Activated CD4-positive, alpha-beta T cell treated with anti-CD3 and anti-CD28 coated beads, Interleukin-2, Interleukin-4, amounts not matched to agents 100 ng/mL and 50 ng/mL, durations not matched to agents 16 hours and 8 hours (primary cell): Measurements from ENCODE around the gene CDT1.
"Not testable (repeated sequence)": the region's sequence is repeated elsewhere in the genome, so short reads cannot be mapped to it uniquely, and the experiment has no call there.

Source experiments
- DNase-seq: peaks from one replicate; pipeline ENCODE4 v3.0.0-alpha.2; 2020; ENCODE audit warnings: low spot score

Gene CDT1

DNA sequence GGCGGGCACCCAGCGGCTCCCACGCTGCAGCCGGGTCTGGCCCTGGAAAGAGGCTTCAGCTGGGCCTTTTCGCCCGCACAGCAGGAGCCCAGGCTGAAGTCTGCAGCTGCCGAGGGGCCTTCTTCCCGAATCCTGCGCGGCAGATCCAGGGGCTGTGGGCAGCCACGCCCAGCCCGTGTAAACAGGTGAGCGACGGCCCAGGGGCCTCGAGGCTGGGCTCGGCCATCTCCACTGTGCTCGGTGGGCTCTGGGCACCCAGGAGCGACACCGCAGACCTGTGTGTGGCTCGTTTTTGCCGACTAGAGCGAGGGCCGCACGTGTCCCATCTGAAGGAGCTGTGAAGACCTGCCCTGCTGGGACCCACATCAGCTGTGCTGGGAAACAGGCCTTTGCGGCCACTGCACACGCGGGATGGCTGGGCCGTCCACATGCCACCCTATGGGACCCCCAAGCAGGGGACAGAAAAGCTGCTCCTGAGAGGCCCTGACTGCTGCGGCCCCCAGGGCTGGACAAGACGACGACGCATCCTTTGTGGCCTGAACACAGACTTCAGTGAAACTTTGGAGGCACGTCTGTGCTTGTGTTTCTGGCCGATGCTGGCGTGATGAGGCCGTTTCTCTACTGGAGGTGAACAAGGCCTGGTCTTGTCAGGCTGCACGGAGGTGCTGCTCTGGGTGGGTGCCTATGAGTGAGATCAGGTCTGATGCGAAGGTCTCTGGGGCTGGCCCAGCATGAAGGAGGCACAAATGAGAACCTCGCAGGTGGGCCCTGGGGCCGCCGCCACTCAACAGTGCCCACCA, 13.3 kb downstream of the CDT1 start:
- DNase-seq: no peak

DNA sequence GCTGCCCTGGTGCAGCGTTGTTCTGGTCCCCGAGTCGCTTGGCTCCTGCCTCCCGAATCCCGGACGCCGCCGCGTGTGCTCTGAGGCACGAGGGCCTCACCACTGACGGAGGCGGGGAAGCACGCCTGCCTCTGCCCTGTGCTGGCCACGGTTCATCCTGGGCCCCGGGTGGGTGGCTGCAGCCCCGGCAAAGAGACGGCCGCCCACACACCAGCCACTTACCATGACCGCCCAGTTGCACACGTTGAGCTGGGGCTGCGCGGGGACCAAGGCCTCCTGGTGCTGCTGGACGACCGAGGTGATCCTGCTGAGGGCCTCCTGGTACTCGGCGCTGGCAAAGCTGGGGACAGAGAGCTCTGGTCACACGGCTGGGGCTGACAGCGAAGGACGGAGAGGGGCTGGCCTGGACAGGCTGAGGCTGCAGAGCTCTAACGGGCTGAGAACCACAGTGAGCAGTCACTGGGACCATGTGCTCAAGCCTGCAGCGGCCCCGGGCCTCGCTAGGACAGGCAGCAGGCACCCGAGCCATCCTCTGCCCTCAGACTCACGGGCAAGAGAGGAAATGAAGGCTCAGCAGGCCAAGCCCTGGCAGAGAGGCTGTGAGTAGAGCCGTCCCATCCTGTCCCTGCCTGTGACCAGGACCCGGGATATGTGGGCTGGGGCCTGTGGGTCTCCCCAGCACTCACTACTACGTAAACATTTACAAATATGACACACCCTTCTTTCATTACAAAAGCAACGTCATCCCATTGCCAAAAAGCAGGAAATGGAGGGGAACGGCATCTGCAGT, 14.4 kb downstream of the CDT1 start:
- no peak for DNase-seq

DNA sequence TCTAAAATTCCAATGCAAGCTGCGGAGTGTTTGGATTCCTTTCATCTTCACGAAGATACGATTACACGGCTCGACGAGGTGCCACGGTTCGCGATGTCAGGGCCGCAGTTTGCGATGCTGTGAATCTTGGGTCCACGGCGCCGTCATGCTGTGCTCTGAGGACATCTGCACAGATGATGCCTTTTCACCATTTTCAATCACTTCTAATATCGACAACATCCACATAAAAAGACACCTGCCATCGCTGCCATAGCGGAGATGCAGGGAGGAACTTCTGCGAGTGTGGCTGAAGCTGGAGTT, 14.9 kb downstream of the CDT1 start:
- DNase-seq: no peak

DNA sequence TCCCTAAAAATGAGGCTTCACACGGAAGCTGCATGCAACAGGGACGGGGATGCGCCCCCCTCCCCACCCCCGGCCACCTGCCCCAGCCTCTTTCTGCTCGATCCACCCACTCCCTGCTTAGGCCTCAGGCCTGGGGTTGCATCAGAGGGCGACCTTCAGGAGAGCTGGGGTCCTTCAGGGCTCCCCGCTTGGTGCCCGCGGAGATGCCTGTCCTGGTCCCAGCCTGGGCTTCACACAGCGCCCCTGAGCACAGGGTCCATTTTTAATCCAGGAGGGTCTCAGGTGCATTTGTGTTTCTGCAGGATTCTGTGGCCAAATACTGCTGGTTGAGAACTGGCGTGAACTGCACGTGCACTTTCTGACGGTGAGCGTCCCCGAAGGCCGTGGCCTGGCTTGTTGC, 15.5 kb downstream of the CDT1 start:
- DNase-seq: no peak

DNA sequence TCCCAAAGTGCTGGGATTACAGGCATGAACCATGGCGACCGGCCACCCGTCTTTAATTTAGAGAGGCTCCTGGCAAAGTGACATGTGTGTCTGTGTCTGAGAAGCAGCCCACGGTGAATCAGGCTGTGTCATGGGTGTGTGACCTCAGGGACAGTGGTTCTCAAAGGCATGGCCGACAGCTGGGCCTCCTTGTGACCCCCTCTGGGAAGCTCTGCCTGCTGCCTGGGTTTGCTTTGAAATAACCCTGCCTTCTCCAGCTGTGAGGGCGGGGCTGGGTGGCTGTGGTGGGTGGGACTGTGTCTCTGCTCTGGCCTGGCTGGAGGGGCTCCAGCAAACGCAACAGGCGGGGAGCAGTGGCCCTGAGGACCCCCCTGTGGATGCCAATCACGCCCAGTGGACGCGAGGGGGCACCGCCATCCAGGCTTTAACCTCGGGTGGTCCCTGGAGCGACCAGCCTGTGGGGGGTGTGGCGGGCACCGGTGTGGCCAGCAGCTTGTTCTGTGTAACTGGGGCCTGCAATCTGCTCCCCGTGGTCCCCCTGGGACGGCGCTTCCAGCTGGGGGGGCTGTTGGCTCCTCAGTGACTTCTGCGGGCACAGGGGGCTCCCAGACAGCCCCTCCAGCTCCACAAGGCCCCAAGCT, 16.9 kb downstream of the CDT1 start:
- DNase-seq: no peak

DNA sequence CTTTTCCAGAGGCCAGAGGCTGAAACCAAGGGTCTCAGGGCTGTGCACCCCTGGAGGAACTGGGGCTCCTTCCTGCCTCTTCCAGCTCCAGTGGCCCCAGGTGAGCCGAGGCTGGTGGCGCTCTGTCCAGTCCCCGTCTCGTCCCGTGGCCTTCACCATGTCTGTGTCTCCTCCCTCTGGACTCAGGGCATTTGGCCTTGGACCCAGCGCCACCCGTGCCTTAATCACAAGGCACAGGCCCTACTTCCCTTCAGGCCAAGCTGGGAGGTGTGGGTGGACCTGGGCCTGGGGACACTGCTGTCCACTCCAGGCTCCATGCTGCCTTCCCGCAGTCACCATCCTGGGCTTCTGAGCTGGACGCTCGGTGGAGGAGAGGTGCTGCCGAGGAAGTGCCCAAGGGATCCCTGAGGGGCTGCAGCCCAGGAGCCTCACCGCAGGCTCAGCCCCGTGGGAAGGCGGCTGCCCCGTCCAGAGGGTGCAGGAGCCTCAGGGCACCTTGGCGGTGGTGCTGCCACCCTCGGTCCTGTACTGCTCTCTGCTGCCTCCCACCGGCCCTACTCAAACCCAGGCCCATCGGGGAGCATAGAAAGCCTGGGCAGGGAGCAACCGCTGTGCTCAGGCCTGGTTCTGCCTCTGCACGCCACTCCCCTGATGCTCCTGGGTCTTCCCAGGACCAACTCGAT, 17.7 kb downstream of the CDT1 start:
- DNase-seq: no peak

DNA sequence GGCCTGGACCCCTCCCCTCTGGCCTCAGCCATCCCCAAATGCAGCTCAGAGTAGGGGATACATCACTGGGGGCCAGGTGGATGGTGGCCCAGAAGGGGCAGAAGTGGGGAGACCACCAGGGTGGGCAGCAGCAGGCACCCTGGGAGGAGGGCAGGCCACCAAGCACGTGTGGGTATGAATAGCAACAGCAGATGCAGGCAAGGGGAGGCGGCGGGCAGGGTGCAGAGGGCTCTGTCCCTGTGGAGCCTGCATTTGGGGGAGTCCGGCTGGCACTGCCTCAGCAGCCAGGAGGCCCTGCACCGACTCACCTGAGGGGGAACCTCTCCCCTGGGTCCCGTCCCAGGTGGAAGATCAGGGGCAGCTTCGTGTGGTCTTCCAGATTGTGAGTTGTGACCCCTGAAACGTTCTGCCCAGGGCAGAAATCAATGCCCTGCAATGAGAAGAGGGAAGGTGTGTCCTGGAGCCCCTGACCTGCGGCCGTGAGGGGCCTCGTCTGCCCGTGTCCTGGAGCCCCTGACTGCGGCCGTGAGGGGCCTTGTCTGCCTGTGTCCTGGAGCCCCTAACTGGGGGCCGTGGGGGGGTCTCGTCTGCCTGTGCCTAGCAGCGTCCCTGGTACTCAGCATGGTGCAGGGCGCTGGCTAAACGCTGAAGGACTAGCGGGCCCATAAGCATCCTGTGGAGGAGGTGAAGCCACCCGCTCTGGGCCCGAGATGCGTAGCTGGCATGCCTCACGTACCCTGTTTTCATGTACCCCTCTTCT, 18.9 kb downstream of the CDT1 start:
- no peak for DNase-seq

DNA sequence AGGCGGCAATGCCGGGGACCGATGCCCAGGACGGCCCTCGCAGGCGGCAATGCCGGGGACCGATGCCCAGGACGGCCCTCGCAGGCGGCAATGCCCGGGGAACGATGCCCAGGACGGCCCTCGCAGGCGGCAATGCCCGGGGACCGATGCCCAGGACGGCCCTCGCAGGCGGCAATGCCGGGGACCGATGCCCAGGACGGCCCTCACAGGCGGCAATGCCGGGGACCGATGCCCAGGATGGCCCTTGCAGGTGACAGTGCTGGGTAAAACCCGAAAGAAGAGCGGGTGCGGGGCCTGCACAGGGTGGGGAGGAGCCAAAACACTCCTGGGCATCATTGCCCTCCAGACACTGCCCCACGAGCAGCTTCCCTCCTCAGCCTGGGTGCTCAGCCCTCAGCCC, 20.1 kb downstream of the CDT1 start:
- DNase-seq: not testable (repeated sequence)

DNA sequence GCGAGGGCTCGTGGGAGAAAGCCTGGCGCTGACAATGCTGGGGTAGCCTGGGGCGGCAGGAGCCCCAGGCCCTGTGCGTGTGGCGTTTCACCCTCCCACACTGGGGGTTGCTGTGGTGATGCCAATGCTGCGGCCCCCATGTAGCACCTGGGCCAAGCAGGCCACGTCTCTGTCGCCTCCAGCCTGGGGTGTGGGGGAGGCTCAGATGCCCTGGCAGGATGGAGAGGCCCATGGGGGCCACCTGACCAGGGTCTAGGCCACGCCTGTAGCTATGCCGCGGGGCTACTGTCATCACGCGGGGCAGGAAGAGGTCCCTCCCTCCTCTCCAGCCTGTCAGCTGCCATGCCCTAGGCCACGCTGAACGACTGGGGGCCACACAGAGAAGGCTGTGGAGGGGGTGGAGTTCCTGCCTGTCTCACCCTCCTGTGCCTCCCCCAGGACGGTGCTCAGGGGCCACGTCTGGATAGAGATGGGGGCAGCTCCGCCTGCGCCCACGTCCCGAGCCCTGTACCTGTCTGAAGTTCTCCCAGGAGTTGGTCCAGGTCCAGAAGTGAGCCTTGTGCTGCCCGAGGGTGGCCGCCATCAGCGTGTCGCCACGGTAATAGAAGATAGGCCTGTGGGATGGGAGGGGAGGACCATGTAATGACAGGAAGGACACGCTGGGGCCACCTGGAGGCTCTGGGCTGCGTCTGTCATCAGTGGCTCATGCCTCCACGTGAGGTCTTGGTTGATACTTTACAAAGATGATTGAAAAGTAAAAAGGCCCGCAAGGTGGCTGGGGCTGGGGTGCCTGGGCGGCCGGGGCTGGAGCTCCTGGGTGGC, 20.9 kb downstream of the CDT1 start:
- DNase-seq: no peak

DNA sequence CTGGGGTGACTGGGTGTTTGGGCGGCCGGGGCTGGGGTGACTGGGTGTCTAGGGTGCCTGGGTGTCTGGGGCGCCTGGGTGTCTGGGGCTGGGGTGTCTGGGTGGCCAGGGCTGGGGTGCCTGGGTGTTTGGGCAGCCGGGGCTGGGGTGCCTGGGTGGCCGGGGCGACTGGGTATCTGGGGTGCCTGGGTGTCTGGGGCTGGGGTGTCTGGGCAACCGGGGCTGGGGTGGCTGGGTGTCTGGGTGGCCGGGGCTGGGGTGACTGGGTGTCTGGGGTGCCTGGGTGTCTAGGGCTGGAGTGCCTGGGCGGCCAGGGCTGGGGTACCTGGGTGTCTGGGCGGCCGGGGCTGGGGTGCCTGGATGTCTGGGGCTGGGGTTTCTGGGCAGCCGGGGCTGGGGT, 21.6 kb downstream of the CDT1 start:
- no peak for DNase-seq

DNA sequence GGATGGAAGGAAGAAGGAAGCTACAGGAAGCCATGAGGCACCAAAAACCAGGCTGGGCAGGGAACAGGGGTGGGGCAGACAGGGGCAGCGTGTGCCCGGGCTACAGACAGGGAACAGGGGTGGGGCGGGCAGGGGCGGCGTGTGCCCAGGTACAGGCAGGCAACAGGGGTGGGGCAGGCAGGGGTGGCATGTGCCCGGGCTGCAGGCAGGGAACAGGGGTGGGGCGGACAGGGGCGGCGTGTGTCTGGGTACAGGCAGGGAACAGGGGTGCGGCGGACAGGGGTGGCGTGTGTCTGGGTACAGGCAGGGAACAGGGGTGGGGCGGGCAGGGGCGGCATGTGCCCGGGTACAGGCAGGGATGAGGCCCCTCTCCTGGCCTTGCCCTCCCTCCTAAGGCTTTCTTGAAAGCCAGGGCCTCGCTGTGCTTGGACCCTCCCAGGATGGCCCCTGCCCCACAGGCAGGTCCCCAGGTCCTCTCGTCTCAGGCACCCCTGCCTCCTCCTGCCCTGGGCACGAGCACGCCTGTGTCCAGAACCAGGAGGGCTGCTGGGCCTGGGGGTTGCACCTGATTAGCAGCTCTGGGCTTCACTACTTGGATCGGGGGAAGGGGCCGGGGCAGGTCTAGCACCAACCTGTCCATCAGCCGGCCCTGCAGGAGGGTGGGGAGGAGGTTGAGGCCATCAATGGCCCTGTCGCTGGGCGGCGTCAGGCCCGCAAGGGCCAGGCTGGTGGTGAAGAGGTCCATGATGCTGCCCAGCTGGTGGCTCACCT, 22.7 kb downstream of the CDT1 start:
- no peak for DNase-seq

DNA sequence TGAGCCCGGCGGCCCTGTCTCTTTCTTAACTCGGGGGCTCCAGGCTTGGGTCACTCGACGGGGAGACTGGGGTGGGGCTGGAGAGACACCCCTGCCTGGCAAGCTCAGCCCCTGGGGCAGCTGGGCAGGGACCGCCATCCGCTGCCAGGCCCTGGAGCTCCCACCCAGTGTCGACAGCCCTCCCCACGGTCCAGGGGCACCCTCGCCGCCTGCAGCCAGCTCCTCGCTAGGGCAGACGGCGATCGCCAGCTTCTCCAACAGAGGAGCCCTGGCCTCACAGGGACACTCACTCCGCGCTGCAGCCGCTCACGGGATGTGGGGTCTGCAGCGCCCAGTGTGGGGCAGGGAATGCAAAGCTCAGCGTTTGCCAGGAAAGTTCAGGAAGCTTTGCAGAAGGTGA, 24.1 kb downstream of the CDT1 start:
- DNase-seq: no peak

DNA sequence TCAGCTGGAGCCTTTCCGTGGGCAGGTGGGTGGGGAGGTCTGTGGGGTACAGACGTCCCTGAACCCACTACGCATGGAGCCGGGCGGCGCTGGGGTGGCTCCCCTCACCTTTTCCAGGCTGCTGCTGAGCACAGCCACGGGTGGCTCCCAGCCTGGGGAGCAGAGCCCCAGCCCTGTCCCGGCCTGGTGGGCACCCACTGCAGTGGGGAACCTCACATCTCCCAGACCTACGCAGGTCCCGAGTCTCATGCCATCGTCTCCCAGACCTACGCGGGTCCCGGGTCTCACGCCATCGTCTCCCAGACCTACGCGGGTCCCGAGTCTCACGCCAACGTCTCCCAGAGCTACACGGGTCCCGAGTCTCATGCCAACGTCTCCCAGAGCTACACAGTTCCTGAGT, 25.1 kb downstream of the CDT1 start:
- DNase-seq: no peak

DNA sequence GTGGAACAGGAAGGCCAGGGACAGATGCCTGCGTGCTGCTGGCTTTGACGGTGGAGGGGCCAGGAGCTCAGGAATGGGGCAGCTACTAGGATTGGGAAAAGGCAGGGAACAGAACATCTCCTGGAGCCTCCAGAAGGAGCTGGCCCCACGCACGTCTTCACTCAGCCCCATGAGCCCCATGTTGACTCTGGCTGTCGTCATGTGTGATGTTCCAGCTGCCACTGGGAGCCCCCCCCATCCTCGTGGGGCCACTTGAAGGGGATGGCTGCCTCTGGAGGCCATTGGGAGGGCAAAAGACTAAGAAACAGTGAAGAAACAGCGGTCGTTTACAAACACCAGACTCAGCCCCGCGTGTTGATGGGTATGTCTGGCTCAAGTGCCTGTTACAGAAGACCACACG, 26.7 kb downstream of the CDT1 start:
- no peak for DNase-seq

DNA sequence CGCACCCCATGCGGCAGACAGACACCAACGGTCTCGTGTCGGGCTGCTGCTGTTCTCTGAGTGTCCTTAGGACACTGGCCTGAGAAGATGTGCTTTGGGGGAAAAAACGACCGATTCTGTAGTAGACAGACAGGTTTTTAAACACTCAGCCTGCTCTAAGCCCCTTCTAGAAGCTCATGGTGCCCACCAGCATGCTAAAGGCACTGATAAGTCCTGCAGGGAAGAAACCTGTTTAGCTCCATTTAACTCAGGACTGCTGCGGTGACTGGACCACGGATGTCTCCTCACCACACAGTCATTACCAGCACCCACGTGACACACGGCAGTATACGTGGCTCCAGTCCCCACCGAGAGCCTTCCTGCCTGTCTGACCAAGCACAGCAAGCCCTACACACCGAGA, 27.2 kb downstream of the CDT1 start:
- no peak for DNase-seq

DNA sequence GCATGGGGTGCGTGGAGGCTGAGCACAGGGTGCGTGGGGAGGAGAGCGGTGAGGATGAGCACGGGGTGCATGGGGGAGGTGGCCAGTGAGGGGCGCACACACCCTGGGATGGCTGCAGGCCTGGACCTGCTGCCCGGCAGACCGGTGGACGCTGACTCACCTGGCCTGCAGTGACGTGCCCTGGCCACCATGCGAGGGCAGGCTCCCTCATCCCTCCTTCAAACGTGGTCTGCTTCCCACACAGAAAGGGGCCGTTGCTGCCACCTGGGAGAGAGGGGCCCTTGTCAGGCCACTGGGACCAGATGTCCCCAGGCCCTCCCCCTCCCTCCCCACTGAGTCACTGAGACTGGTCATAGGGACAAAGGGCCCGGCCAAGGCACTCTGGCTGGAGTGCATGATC, 28.2 kb downstream of the CDT1 start:
- no peak for DNase-seq

DNA sequence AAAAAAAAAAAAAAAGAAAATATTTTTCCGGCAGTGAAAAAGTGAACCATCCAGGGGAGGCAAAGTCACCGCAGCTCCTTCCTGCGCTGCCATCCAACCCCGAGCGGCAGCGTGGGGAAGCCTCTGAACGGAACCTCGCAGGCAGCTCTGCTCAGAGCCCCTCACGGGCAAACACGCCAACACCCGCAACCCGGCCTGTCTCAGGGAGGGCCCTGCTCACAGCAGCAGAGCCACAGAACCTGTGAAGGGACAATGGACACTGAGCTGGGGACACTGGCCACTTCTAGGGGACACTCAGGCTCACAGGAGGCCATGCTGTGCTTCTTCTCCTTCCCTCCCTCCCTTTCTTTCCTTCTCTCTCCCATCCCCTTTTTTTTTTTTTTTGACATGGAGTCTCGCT, 29.5 kb downstream of the CDT1 start:
- DNase-seq: no peak

DNA sequence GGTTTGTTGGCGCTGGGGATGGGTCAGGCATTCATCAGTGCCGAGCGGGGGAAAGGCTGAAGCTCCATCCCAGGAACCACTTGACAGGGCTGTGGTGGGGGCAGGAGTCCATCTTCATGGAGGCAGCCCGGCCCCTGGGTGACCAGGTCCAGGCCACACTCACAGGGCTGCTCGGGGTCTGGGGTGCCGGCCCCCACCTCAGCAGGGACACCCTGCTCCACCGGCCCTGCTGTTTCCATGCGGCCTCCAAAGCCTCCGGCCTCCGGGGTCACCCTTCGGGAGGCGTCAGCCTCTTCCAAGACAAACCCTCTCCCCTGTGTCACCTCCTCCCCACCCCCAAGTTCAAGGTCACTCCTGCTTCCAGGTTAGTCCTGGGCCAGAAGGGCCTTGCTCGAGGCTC, 31.1 kb downstream of the CDT1 start:
- DNase-seq: no peak

DNA sequence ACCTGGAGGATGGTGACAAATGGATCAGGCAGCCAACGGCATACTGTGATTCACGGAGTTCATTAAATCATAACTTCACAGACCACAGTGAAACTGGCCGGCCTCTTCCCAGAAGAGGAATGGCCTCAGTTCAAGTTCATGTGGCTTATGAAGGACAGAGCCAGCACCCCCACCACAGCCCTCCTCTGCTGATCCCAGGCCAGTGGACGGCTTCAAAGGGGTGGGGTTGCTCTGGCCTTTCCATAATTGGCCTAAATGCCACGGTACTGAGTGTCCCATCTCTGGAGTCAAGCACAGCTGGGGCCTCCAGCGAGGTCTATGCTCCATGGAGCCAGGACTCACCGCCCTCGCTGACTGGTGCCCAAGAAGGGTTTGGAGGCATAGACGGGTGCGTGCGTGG, 31.8 kb downstream of the CDT1 start:
- no peak for DNase-seq

DNA sequence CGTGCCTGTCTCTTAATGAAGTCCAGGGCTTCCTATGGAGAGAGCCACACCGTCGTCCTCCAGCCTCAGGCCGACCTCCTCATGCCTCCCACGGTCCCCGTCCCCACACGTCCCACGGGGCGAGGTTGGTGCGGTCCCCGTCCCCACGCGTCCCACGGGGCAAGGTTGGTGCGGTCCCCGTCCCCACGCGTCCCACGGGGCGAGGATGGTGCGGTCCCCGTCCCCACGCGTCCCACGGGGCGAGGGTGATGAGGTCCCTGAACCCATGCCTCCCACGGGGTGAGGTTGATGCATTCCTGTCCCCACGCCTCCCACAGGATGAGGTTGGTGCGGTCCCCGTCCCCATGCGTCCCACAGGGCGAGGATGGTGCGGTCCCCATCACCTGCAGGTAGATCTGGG, 32.2 kb downstream of the CDT1 start:
- no peak for DNase-seq
